Stimulated activated CD4-positive, alpha-beta T cell treated with anti-CD3 and anti-CD28 coated beads, Interleukin-15, amount 100 ng/mL, for 1 hour (primary cell): Measurements from ENCODE around the gene IL3.

ENCODE experiments used
- DNase-seq, 2 donors: peaks; one replicate each; pipeline ENCODE4 v3.0.0-alpha.2; 2020; ENCODE audit warnings: low read depth in 1 of 2, low spot score in 1 of 2

Gene IL3

GRCh38 chr5:132110930-132111329, 50.5 kb downstream of the IL3 start:
- DNase-seq, result no peak

GRCh38 chr5:132112111-132112510, 51.7 kb downstream of the IL3 start:
- no peak for DNase-seq
